Fibroblast of skin of scalp (primary cell): Measurements from ENCODE around the gene SEMA5A.

Experiments
- DNase-seq: peaks from one replicate; pipeline ENCODE4 v3.0.0-alpha.2; 2013

SEMA5A gene

DNA sequence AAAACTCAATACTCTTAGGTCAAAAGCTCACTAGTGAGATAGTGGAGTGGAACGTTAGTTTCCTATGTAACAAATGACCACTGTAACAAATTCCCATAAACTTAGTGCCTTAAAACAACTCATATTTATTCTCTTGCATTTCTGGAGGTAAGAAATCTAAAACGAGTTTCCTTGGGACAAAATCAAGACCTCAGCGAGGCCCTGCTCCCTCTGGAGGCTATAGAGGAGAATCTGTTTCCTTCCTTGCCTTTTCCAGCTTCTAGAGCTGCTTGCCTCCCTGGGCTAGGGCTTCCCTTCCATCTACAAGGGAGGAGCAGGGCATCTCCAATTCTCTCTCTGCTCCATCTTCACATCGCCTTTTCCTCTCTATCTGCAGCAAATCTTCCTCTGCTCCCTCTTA is 32.0 kb downstream of the SEMA5A start:
- peak; percentile 58 for DNase-seq

DNA sequence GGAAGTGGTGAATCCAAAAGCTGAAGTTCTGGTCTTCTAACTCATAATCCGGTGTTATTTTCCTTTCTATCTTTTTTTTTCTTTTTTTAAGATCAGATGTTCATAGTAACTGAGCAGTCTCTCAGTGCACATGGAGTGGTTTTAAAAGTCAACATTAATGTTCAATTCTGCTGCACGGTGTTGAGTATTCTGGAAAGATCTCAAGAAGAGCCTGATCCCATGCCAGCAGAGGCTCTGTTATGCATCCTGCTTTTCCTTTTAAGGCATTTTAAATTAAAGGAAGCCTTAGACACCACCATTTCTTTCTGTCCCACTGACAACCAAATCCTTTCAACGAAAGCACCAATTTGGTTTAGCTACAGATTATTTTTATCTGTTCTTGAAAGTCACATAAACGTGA is 33.4 kb downstream of the SEMA5A start:
- peak; percentile 62 for DNase-seq

GRCh38 chr5:9507974-9508373 is 37.9 kb downstream of the SEMA5A start:
- peak; percentile 35 for DNase-seq

GRCh38 chr5:9505225-9505624 is 40.6 kb downstream of the SEMA5A start:
- no peak for DNase-seq

DNA sequence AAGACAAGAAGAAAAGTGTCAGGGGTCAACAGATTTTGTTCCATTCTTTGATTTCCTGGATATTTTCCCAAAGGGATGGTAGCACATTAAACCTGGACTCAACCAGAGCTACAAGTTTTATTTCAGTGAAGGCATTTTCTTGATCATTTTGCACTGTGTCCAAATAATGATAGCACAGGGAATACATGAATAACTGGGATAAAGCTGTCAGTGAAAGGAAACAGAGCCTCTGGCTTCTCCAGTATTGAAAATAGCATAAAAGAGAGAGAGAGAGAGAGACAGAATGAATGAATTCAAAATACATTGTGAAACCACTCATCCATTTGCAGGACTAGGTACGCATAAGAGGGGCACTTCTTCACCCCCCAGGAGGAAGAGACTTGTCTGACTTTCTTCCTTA is 43.0 kb downstream of the SEMA5A start:
- no peak for DNase-seq

GRCh38 chr5:9502050-9502834 is 43.6 kb downstream of the SEMA5A start:
- peak; percentile 38 for DNase-seq

DNA sequence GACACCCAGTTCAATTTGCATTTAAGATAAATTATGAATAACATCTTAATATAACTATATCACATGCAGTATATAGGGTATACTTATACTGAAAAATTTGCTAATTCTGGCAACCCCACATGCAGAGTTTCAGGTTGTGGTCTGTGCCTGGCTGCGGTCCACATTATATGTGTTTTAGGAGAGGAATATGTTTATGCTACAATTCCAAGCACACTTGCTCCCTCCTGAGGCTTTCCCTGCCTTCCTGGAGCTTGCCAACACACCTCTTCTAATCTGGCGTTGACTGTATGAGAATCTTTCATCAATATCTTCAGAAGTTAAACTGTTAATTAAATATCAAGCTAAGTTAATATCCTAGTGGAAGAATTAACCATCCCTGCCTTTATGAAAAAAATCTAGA is 45.2 kb downstream of the SEMA5A start:
- DNase-seq, result no peak

- no peak for DNase-seq
Observed at GRCh38 chr5:9500193-9500592, 45.7 kb downstream of the SEMA5A start.

- no peak for DNase-seq
Observed at GRCh38 chr5:9499498-9499876, 46.4 kb downstream of the SEMA5A start.

DNA sequence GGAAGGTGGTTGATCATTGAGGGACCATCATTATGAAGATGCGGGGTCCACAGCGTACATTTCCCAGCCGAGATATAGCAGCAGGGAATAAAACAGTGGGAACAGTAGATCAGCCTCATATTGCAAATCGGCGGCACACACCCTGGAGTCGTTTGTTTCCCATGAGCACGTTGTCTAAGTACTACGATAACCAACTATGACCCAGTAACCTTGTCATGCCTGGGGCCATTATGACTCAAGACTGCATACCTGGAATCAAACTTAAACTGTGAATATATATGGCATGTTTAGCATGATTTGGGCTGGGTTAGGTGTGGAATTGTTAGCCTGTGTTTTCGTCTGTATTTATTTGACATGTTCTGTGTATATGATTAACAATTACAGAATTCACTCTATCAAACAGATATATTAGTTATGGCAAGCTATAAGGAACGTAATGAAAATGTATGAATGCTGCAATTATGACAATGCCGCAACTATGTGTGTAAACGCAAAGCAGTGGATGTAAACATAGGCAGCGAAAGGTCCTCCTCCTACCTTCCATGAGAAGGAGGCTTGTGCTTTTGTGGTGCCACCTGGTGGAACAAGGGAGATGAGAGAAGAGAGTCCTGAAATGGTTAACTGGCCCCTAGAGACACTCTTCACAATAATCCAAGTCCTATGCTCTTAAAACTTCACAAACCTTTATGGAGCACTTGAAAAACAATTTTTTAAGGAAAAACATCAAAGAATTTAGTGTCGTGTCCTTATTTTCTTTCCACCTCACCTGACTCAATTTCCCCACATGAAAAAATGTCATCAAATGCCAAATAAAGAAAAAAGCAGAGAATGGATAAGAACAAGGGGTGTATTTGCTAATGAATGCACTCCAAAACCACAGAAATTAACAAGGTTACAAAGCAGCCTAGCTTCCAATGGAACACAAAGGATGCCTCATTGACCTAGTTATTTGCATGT is 47.1 kb downstream of the SEMA5A start:
- peak; percentile 43 for DNase-seq

GRCh38 chr5:9497347-9497746 is 48.5 kb downstream of the SEMA5A start:
- no peak for DNase-seq

DNA sequence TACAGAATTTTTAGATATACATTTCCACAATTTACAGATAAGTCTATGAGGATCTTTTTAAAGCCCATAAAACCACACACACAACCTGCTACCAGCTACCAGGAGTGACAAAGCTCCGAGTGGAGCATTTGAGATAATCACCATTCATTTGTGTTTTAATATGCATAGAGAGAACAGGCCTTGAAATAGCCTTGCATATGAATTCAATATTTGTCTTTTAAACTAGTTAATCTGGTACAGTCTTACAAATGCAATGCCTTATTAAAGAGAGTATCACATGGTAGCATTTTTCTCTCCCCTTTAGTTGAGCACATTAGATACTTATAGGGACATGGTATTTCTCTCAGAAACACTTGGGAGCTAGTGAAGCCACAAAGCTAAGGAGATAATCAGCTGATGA is 49.1 kb downstream of the SEMA5A start:
- DNase-seq, result no peak

DNA sequence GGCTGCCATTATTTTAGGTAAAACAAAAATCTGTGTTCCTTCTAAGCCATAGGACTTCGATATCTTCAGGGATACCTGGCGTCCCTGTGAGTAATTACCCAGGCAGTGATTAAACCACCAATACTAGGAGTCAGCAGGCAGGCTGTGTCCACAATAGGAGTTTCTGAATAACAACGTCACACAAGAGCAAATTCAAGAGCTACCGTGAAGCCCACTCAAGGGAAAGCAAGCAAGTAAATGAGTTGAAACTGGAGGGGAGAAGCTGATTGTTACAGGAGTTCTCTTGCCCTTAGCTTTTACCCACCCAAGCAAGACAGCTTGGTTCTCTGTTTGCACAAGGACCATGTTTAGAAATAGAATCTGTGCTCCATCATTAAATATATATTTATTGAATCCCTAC is 50.8 kb downstream of the SEMA5A start:
- no peak for DNase-seq

GRCh38 chr5:9494301-9494700 is 51.6 kb downstream of the SEMA5A start:
- no peak for DNase-seq

DNA sequence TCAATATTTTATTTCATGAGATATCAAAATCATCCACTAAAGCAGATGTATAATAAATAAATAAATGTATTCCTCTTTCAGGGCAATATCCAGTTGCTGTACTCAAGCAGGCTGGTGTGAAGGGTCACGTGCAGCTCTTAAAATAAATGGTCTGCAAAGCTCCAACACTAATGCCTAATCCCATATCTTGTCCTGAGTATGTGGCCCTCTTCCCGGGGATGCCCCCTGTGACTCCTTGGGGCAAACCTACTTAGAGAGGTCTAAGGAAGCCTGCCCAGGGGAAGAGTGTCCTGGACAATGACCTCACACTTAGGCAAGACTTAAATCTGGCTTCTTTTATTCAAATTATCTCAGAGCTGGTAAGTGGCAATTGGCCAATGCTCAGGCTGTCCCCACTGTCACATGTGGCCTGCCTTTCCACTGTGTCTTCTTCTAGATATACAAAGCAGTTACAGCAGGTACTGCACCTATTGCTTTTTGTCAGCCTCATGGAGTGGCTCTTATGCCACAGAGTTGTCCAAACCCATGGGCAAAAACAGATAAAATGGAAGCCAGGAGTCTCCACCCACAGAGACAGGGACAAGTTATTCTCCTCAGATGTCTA is 55.3 kb downstream of the SEMA5A start:
- no peak for DNase-seq

GRCh38 chr5:9483779-9484178 is 62.1 kb downstream of the SEMA5A start:
- peak; percentile 49 for DNase-seq

DNA sequence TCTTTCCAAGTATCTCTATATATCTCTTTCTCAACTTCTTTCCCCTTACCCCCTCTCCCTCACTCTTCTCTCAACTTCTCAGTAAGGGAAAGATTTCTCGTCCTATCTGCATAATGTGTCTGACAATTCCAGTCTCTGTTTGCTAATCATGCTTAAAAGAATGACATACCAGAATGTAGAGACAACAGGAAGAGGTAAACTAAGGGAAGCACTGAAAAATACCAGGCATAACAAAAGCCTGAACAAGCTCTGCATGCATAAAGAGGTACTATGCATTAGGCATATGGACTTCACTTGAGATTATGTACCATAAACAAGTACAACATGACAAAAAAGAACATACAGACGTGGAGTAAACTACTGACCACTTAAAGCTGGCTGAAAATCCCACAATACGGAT is 62.6 kb downstream of the SEMA5A start:
- peak; percentile 45 for DNase-seq

DNA sequence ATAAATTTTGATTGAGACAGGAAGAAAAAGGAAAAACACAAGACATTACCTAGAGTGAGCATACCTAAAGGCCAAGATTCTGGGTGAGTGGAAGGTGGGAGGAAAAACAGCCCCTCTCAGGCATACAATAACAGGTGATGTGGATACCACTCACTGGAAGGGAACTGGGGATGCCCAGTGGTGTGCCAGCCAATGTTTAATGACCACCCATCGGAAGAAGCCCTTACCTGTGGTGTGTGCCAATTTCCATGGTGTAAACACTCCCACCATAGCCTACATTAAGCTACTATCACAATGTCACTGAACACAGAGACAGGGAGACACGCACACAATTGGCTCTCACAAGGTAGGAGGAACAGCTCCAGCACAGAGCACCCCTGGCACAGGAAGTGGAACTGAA is 63.5 kb downstream of the SEMA5A start:
- DNase-seq, result no peak

DNA sequence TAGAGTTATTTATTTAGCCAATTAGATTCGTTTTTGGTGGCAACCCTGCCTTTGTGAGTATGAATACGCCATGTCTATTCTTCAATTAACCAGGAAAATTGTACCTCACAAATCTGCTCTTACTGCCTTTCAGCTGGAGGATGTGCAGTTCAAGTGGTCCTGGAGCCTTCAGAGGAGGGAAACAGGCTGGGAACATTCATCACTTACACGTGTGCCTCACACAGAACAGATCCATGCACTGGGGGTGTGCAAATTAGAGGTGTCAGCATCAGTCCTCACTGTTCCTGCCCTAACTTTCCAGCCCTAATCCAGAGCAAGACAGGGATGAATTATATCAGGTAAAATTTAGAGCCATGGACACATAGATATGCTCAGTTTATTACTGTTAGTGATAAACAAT is 65.4 kb downstream of the SEMA5A start:
- DNase-seq, result no peak

- DNase-seq, result peak; percentile 23
Observed at GRCh38 chr5:9479990-9480389, 65.9 kb downstream of the SEMA5A start.

DNA sequence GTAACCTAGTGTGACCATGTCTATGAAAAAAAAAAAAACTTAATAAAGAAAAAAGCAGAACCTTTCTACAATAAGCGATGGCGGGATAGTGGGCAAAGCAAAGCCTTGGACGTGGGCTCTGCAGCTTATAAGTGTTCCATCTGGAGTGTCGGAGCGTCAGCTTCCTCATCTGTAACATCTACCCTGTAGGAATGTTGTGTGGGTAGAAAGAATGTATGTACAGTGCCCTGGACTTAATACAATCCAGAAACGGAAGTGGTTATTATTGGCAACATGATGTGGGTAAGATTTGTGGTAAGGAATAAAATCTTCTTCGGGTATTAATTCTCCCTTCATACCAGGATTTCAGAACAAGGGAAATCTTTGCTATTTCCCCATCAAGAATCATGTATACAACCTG is 66.5 kb downstream of the SEMA5A start:
- peak; percentile 92 for DNase-seq

DNA sequence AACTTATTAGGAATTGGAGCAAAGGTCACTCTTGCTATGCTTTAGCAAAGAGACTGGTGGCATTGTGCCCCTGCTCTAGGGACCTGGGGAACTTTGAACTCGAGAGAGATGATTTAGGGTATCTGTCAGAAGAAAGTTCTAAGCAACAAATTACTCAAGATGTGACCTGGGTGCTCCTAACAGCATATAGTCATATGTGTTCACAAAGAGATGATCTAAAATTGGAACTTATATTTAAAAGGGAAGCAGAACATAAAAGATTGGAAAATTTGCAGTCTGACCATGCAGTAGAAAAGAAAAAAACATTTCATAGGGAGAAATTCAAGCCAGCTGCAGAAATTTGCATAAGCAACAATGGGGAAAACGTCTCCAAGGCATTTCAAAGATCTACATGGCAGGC is 68.3 kb downstream of the SEMA5A start:
- no peak for DNase-seq

DNA sequence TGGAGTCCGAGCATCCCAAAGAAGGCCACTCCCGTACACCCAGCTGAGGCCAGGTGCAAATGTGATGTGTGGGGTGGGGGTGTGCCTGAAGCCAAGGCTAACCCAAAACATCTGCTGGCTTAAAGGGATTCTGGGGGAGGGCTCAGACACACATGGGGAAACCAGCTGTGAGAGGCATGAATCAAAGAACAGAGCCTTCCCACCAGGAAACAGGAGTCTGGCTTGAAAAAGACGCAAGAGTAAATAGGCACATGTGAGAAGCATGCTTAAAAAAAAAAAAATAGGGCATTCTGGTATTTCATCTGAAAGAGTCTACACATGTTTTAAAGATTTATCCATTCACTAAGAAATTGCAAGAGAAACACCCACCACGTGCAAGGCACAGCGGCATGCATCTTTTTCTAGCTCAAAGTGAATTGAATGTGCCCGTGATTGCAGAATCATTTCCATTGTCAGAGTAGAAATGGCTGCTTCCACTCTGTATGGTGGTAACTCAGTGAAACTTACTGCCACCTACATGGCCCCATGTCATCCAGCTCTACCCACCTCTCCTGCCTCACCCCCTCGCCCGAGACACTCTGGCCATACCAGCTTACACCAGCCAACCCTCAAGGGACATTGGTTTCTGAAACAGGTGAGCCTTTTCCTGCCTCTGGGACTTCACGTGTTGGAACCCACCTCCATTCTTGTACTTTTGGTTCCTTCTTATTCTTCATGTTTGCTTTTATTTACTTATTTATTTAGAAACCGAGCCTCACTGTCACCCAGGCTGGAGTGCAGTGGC is 71.5 kb downstream of the SEMA5A start:
- no peak for DNase-seq
